Astrocyte (in vitro differentiated cells and primary cell): Measurements from ENCODE around the gene HBA2.

ENCODE experiments used
- CTCF ChIP-seq: IDR thresholded peaks from 2 replicates; pipeline ENCODE4 v1.5.1; 2011; ENCODE audit warnings: low read depth, mild to moderate bottlenecking, inconsistent platforms, low read length, moderate library complexity; ENCODE audit not compliant: insufficient read depth
- EZH2 ChIP-seq: IDR thresholded peaks from 2 replicates; pipeline ENCODE4 v1.6.1; 2012; ENCODE audit warnings: mild to moderate bottlenecking, low read length, inconsistent platforms; ENCODE audit not compliant: insufficient read depth

GRCh38 chr16:155031-155398 is 17.7 kb upstream of the HBA2 start:
- TF ChIP-seq CTCF = no peak
- TF ChIP-seq EZH2 = no peak
